Measurements from ENCODE around the gene SUGCT.
"Not testable (repeated sequence)": the region's sequence is repeated elsewhere in the genome, so short reads cannot be mapped to it uniquely, and the experiment has no call there.

The SUGCT gene

DNA sequence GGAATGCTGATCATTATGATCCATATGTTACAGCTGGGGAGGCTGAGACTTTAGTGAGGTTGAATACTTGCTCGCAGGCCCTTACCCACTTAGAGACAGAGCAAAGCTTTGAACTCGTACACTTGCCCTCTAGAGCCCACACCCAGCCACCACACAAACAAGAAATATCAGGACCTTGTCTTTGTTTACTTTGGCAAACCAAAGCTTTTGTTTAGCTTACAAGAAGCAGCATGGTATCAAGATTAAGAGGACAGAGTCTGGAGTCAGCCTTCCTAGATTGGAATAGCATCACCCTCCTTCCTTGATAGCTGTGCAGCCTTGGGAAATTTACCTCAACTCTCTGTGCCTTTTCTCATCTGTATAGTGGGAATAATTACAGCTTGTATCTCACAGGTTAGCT lies 477.5 kb downstream of the SUGCT start:
- DNase-seq: no peak
- intact Hi-C loops (cut with DNase I): no loop called here

- intact Hi-C loops (cut with DNase I): no loop called here
- DNase-seq: no peak
Observed at GRCh38 chr7:40619647-40620046, 484.8 kb downstream of the SUGCT start.

- intact Hi-C loops (cut with DNase I): no loop called here
- DNase-seq: no peak
Observed at GRCh38 chr7:40621592-40621998, 486.8 kb downstream of the SUGCT start.

DNA sequence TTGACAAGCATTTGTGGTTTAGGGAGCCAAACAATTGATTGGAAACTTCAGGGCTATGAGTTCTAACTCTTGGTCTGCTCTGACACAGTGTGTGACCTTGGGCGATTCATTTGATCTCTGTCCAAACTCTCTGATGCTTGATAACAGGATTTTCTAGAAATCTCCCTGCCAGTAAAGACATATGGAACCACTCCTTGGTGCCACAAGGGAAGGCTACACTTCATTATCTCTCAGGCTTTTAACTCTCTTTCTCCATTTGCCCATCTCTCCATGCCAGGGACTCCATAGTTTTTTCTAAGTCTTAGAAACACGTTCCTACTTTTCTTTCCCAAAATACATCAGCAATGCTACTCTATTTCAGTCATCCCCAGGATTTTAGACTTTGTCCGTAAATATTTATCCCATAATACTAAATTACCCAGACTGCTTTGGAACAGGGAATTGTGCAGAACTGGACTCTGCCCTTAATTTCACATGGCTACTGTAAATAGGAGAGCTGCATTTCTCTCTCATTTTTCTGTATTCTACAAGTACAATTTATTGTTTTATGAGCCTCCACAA lies 488.2 kb downstream of the SUGCT start:
- intact Hi-C loops (cut with DNase I): no loop called here

DNA sequence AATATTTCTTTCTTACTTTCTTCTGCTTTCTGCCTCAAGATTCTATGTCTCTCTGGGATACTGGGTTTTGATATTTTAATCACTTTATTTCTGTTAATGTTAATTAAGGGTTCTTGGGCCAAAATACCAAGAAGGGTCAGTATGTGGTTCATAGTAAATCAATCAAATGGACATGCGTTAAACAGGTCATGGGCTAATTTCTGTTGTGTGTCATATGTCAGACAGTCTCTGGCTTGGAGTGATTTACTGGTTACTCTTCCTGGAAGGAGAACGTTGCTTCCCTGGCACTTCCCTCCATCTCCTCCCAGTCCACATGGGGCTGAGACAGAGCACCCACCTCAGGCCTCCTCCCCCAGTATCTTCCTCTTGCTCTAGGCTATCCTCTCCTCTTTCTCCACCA lies 489.1 kb downstream of the SUGCT start:
- intact Hi-C loops (cut with DNase I): no loop called here

More for the DNA sequence above, 488.2 kb downstream of the SUGCT start:
- no peak for DNase-seq

GRCh38 chr7:40627361-40627760 lies 492.6 kb downstream of the SUGCT start:
- DNase-seq: not testable (repeated sequence)

More for the DNA sequence above, 489.1 kb downstream of the SUGCT start:
- no peak for DNase-seq

DNA sequence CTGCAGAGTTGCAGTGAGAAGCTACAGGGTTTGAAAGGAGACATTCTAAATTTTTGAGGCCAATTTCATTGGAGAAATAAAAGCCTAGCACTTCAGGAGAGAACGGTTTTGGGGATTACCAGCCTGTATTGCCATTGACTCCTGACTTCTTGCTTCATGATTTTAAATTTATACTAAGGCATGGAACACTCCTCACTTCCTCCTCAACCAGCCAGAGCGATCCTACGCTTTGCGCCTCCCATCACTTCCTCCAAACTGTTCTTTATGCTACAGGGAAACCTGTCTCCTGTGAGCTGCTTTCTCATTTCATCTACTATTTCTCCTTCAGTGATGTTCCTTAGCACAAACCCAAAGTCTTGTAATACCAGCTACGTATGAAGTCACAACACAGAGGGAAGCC lies 495.1 kb downstream of the SUGCT start:
- intact Hi-C loops (cut with DNase I): no loop called here
- DNase-seq: peak in 1 of 42 donors; percentile 8

More at GRCh38 chr7:40627361-40627760, 492.6 kb downstream of the SUGCT start:
- intact Hi-C loops (cut with DNase I): not testable (repeated sequence)

DNA sequence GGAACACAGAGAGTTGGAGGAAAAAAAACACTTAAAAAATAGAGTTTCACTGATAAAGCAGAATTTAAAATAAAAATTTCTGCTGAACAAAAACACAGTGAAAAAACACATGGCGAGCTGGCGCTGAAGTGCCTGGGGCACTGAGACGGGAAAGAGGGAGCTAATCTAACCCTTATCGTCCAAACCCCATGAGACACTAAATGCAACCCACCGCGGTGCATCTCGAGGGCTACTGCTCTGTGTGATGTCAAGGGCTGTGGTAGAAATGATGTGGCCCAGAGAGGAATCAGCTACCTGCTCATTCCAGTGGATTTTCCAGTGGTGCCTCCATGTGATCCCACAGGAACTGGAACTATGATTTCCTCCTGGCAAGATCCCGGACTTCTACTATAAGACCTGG lies 499.3 kb downstream of the SUGCT start:
- intact Hi-C loops (cut with DNase I): no loop called here
- DNase-seq: no peak

DNA sequence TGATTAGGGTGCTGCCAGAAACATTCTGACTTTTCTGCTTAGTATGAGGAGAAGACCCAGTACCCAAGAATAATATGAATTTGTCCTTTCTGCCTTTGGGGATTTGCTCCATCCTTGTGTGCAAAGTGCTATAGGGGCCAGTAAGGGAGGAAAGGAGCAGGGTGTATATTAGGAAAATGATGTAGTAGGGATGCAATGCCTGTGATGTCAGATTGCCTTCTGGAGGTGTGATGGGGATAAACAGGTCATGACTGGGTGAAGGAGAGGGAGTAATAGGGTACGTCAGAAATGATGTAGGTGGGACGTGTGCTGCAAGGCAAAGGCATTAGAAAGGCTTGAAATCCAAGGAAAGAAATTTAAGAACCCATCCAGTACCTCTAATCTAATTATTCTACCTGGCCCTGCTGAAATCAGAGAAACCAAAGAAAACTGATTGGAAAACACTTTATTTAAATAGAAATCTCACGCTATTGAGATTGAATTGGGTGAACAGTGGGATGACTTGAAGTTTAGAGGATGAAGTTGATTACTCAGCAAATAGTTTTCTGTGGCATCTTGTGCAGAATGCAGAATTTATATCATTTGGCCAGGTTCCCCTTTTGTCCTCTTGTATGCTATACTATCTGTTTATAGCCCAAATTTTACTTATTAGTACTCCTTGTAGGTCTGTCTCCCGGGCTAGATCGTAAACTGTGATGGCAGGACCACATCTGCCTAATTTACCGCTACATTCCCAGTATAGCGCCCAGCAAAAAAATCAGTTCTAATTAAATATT lies 503.9 kb downstream of the SUGCT start:
- intact Hi-C loops (cut with DNase I): no loop called here
- no peak for DNase-seq

DNA sequence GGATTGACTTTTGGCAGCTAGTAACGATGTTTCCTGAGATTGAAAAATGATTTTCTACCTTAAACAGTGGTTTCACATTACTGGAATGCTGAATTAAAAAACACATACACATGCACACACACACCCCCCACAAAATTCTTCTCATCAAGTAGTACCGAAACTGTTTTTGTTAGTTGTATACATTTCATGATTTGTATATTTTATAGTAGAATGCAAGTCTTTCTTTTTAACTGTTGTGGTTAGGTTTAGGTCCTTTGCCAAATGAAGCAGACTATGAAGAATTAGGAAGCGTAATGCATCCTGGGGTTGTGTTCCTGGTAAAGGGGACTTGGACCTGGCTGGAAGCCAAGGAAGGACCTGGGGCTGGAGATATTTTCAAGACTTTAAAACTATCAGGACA lies 505.8 kb downstream of the SUGCT start:
- DNase-seq: no peak
- intact Hi-C loops (cut with DNase I): no loop called here

GRCh38 chr7:40641701-40642100 lies 506.9 kb downstream of the SUGCT start:
- intact Hi-C loops (cut with DNase I): no loop called here
- DNase-seq: no peak

GRCh38 chr7:40643664-40644063 lies 508.9 kb downstream of the SUGCT start:
- intact Hi-C loops (cut with DNase I): no loop called here
- DNase-seq: no peak

DNA sequence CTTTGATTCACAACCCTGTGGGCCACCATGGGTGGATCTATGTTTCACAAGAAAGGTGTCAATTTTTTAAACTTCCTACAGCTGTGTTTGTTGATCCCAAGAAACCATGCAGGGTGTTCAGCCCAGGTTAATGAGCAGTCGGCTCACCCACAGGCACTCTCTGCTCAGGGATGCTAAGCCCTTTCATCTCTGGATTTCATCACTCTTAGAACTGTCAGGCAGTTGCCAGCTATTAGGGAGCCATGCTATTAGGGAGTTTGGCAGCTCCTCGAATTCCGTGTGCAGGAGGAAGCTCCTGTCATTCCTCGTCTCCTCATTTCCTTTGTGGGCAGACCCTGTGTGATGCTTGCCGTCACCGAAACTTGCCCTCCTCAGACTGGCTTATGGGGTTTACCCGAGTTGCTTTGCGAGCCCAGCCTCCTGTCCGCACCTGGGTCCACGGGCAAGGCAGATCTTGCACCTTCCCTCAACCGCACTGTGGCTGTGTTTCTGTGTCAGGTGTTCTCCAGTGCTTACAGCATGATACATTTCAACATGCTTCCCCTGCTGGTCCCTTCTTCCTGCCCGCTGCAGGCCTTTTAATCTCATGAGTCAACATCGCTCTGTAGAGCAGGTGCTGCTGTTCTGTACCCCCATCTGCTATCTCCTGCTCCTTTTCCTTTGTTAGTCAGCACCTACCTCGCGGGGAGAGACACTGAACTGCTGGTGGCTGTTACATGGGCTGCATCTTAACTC lies 509.8 kb downstream of the SUGCT start:
- DNase-seq: peak in 5 of 42 donors; percentile 4 to 40 (median 29)
- intact Hi-C loops (cut with DNase I): no loop called here

GRCh38 chr7:40645197-40645596 lies 510.4 kb downstream of the SUGCT start:
- intact Hi-C loops (cut with DNase I): no loop called here
- DNase-seq: no peak

- DNase-seq: peak in 11 of 42 donors; percentile 7 to 61 (median 27)
- intact Hi-C loops (cut with DNase I): no loop called here
Observed at GRCh38 chr7:40646717-40647116, 511.9 kb downstream of the SUGCT start.

- intact Hi-C loops (cut with DNase I): no loop called here
- no peak for DNase-seq
Observed at GRCh38 chr7:40647719-40648118, 512.9 kb downstream of the SUGCT start.

- DNase-seq: peak in 5 of 42 donors; percentile 12 to 49 (median 32)
- intact Hi-C loops (cut with DNase I): no loop called here
Observed at GRCh38 chr7:40649247-40649646, 514.4 kb downstream of the SUGCT start.

DNA sequence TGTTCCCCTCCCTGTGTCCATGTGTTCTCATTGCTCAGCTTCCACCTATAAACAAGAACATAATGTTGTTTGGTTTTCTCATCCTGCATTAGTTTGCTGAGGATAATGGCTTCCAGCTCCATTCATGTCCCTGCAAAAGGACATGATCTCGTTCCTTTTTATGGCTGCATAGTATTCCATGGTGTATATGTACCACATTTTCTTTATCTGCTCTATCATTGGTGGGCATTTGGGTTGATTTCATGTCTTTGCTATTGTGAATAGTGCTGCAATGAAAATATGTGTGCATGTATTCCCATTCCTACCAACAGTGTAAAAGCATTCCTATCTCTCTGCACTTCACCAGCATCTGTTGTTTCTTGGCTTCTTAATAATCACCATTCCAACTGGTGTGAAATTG lies 516.1 kb downstream of the SUGCT start:
- intact Hi-C loops (cut with DNase I); DNase-seq: not testable (repeated sequence)

DNA sequence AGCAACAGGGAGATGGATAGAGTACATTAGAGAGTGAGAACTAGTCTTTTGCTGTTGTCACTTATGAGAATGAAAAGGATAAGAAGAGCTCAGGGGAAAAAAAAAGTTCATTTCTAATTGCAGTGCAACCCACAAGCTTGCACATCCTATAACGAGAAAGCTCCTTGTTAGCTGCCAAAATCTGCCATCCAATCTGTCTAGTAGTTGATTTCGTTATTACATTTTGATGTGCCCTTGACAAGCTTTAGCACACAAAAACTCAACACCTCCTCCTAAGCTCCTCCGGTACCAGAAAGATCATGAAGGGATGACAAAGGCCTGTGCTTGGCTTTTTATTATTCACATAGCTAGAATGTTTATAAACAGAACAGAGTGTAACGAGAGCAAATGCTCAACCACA lies 519.4 kb downstream of the SUGCT start:
- peak in 9 of 42 donors; percentile 10 to 71 (median 37) for DNase-seq
- intact Hi-C loops (cut with DNase I): no loop called here

DNA sequence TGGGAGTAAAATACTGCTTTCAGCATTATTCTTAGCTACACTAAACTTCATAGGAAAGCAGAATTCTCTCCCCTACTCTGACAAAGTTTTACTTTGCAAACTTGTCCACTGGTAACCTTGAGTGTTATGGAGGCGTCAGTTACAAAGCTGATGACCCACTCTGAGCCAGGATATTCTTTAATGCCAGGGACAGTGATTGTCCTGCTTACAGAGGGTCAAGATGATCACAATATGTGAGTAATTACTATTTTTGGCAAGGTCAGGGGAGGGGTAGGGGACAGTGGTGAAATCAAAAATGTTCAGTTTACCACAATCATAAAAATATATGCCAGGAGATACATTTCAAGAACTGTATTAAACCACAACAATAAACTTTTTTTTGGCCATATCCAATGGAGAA lies 520.6 kb downstream of the SUGCT start:
- intact Hi-C loops (cut with DNase I): no loop called here
- DNase-seq: no peak
